Osteoblast (primary cell): ENCODE results near the gene RIPOR2. TPM values are rescaled to one million over a fixed set of nuclear protein-coding genes. Genes with fewer than 3 reads are reported as not detected.

Source experiments
- DNase-seq: peaks from one replicate; pipeline ENCODE4 v3.0.0; 2011; ENCODE audit warnings: low spot score, mixed read lengths; ENCODE audit not compliant: insufficient read length; ENCODE audit errors: missing footprints
- H2AFZ ChIP-seq: 2 replicates; pipeline ENCODE4 v1.6.0; 2011; ENCODE audit warnings: mild to moderate bottlenecking, low read length
- H3K27ac ChIP-seq: 2 replicates; pipeline ENCODE4 v1.5.1; 2011; ENCODE audit warnings: mild to moderate bottlenecking, low read depth, low read length, moderate library complexity
- H3K27me3 ChIP-seq: 2 replicates; pipeline ENCODE4 v1.6.0; 2012; ENCODE audit warnings: mild to moderate bottlenecking, control low read depth, inconsistent platforms, low read length, moderate library complexity; ENCODE audit not compliant: insufficient read depth
- H3K36me3 ChIP-seq: 2 replicates; pipeline ENCODE4 v1.5.1; 2011; ENCODE audit warnings: mild to moderate bottlenecking, low read length, control low read depth, moderate library complexity; ENCODE audit not compliant: insufficient read depth
- H3K4me1 ChIP-seq: 2 replicates; pipeline ENCODE4 v1.5.1; 2011; ENCODE audit warnings: mild to moderate bottlenecking, low read length, control low read depth, moderate library complexity; ENCODE audit not compliant: insufficient read depth
- H3K4me2 ChIP-seq: 2 replicates; pipeline ENCODE4 v1.6.0; 2011; ENCODE audit warnings: mild to moderate bottlenecking, low read length; ENCODE audit not compliant: insufficient read depth
- H3K4me3 ChIP-seq: fragments of 200-600 bp; sonication (generic); 3 replicates; pipeline ENCODE4 v1.5.1; 2012; ENCODE audit warnings: mild to moderate bottlenecking, low read length, inconsistent platforms; ENCODE audit not compliant: insufficient read depth
- H3K79me2 ChIP-seq: 2 replicates; pipeline ENCODE4 v1.6.0; 2012; ENCODE audit warnings: mild to moderate bottlenecking, low read length, control low read depth, inconsistent platforms; ENCODE audit not compliant: insufficient read depth
- H3K9me3 ChIP-seq: 2 replicates; pipeline ENCODE4 v1.5.1; 2011; ENCODE audit warnings: low read depth, low read length, control low read depth
- H4K20me1 ChIP-seq: 2 replicates; pipeline ENCODE4 v1.6.0; 2012; ENCODE audit warnings: mild to moderate bottlenecking, low read length, control low read depth; ENCODE audit not compliant: insufficient read depth
- CTCF ChIP-seq: IDR thresholded peaks from 2 replicates; pipeline ENCODE4 v1.5.1; 2011; ENCODE audit warnings: mild to moderate bottlenecking, low read depth, low read length, moderate library complexity; ENCODE audit errors: extremely low read depth
- total RNA-seq: library from RNA; depleted of rRNA; stranded (reverse); fragments of >200 nt; gene quantifications from 2 replicates; pipeline ENCODE4 v1.2.3, GENCODE V29; 2012

RIPOR2 gene
- total RNA-seq, 1 donor: 1.4 TPM

- Histone ChIP-seq H3K4me2 (no peak overlapping the region), H3K27me3 (no peaks in the 10 kb centered on the region), H3K27ac (no peak overlapping the region), H3K4me3 (no peak overlapping the region), H4K20me1 (no peaks in the 10 kb centered on the region), H3K9me3 (no peaks in the 10 kb centered on the region), H2AFZ (no peak overlapping the region), H3K4me1 (no peaks in the 10 kb centered on the region), H3K79me2 (no peaks in the 10 kb centered on the region), H3K36me3 (peaks cover 14% of the 10 kb centered on the region)
- DNase-seq: no peak
- no peak for TF ChIP-seq CTCF
These were observed 147.6 kb downstream of the RIPOR2 start for GRCh38 chr6:24788031-24788665.

GRCh38 chr6:24780206-24780605 lies 155.6 kb downstream of the RIPOR2 start:
- no peaks in the 10 kb centered on the region for H4K20me1 ChIP-seq
- TF ChIP-seq CTCF: no peak
- H3K4me3 ChIP-seq: no peak overlapping the region
- H3K27me3 ChIP-seq: no peaks in the 10 kb centered on the region
- DNase-seq: no peak
- H3K27ac ChIP-seq: peak overlapping the region; percentile 61
- H3K4me2 ChIP-seq: peak overlapping the region; percentile 20
- peaks cover 10% of the 10 kb centered on the region for H3K36me3 ChIP-seq
- H3K79me2 ChIP-seq: peaks cover 54% of the 10 kb centered on the region
- H2AFZ ChIP-seq: peak overlapping the region; percentile 25
- H3K9me3 ChIP-seq: no peaks in the 10 kb centered on the region
- H3K4me1 ChIP-seq: peaks cover 31% of the 10 kb centered on the region

GRCh38 chr6:24779416-24780016 lies 156.2 kb downstream of the RIPOR2 start:
- Histone ChIP-seq H3K4me2 (peak overlapping the region; percentile 20), H3K79me2 (peaks cover 54% of the 10 kb centered on the region), H3K4me3 (no peak overlapping the region), H3K36me3 (peaks cover 8% of the 10 kb centered on the region), H4K20me1 (no peaks in the 10 kb centered on the region), H3K9me3 (no peaks in the 10 kb centered on the region), H3K4me1 (peaks cover 31% of the 10 kb centered on the region), H3K27me3 (no peaks in the 10 kb centered on the region), H2AFZ (peak overlapping the region; percentile 24), H3K27ac (peak overlapping the region; percentile 61)
- no peak for DNase-seq
- no peak for TF ChIP-seq CTCF

GRCh38 chr6:24778878-24779277 lies 156.9 kb downstream of the RIPOR2 start:
- H3K36me3 ChIP-seq: peaks cover 4% of the 10 kb centered on the region
- H3K4me2 ChIP-seq: no peak overlapping the region
- H2AFZ ChIP-seq: no peak overlapping the region
- peaks cover 31% of the 10 kb centered on the region for H3K4me1 ChIP-seq
- DNase-seq: no peak
- peak overlapping the region; percentile 61 for H3K27ac ChIP-seq
- TF ChIP-seq CTCF: no peak
- H3K27me3 ChIP-seq: no peaks in the 10 kb centered on the region
- no peaks in the 10 kb centered on the region for H4K20me1 ChIP-seq
- peaks cover 54% of the 10 kb centered on the region for H3K79me2 ChIP-seq
- no peaks in the 10 kb centered on the region for H3K9me3 ChIP-seq
- H3K4me3 ChIP-seq: no peak overlapping the region
